Progenitor cell of endocrine pancreas (in vitro differentiated cells): ENCODE results near the gene SLC28A3. TPM values are rescaled to one million over a fixed set of nuclear protein-coding genes. Genes with fewer than 3 reads are reported as not detected.
A peak's percentile ranks its signal among the peaks of the same experiment; 100 is the strongest.

ENCODE experiments used
- DNase-seq: peaks from one replicate; pipeline ENCODE4 v3.0.0; 2021; ENCODE audit warnings: low spot score; ENCODE audit not compliant: unreplicated experiment
- H3K27ac Mint-ChIP-seq: 2 replicates; pipeline ENCODE4 v1.8.0; 2021; ENCODE audit warnings: mild to moderate bottlenecking, moderate library complexity, mixed read lengths
- H3K27me3 Mint-ChIP-seq: 2 replicates; pipeline ENCODE4 v1.8.0; 2021; ENCODE audit warnings: mixed read lengths
- H3K36me3 Mint-ChIP-seq: 2 replicates; pipeline ENCODE4 v1.8.0; 2022; ENCODE audit warnings: mixed read lengths; ENCODE audit not compliant: insufficient read depth
- H3K4me1 Mint-ChIP-seq: 2 replicates; pipeline ENCODE4 v1.8.0; 2021; ENCODE audit warnings: low read depth, mixed read lengths
- H3K4me3 Mint-ChIP-seq: 2 replicates; pipeline ENCODE4 v1.8.0; 2021; ENCODE audit warnings: low read depth, mild to moderate bottlenecking, moderate library complexity, mixed read lengths
- H3K9me3 Mint-ChIP-seq: 2 replicates; pipeline ENCODE4 v1.8.0; 2021; ENCODE audit warnings: low read depth, mixed read lengths
- total RNA-seq: library from RNA; stranded (reverse); gene quantifications from 2 replicates; pipeline ENCODE4 v1.2.1, GENCODE V29; 2021
- TF ChIP-seq, protein P1 (sequence below): fragments of 200-600 bp; sonication (generic); IDR thresholded peaks from one replicate; pipeline ENCODE4 v1.5.0; 2021; ENCODE audit warnings: antibody characterized with exemption, mild to moderate bottlenecking; ENCODE audit not compliant: unreplicated experiment

Gene SLC28A3
- total RNA-seq, 1 donor from 2014 or later = 0.62 TPM

DNA sequence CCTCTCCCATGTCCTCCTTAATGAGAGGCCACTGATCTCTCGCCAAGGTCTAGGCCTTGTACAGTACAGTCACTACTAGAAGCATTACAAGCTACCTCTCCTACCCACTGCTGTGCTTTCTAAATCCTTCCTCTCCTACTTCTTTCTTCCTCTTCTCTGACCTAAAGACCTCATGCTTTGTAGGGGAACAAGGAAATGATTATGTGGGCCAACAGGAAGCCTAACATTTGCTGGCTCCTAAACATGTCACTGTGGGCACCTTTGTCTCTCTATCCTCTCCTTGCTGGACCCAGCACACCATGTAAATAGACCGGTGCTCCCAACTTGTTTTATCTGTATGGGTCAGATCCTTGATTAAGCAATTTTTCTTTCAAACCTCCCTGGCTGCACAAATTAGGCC, 16.7 kb downstream of the SLC28A3 start:
- Mint-ChIP-seq H3K36me3 (no peaks in the 10 kb centered on the region), H3K4me1 (peaks cover 2% of the 10 kb centered on the region), H3K4me3 (no peak overlapping the region), H3K27ac (peak overlapping the region; percentile 4), H3K9me3 (peaks cover 5% of the 10 kb centered on the region), H3K27me3 (no peaks in the 10 kb centered on the region)
- TF ChIP-seq, protein P1, sequence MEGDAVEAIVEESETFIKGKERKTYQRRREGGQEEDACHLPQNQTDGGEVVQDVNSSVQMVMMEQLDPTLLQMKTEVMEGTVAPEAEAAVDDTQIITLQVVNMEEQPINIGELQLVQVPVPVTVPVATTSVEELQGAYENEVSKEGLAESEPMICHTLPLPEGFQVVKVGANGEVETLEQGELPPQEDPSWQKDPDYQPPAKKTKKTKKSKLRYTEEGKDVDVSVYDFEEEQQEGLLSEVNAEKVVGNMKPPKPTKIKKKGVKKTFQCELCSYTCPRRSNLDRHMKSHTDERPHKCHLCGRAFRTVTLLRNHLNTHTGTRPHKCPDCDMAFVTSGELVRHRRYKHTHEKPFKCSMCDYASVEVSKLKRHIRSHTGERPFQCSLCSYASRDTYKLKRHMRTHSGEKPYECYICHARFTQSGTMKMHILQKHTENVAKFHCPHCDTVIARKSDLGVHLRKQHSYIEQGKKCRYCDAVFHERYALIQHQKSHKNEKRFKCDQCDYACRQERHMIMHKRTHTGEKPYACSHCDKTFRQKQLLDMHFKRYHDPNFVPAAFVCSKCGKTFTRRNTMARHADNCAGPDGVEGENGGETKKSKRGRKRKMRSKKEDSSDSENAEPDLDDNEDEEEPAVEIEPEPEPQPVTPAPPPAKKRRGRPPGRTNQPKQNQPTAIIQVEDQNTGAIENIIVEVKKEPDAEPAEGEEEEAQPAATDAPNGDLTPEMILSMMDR = no peak
- DNase-seq = no peak

DNA sequence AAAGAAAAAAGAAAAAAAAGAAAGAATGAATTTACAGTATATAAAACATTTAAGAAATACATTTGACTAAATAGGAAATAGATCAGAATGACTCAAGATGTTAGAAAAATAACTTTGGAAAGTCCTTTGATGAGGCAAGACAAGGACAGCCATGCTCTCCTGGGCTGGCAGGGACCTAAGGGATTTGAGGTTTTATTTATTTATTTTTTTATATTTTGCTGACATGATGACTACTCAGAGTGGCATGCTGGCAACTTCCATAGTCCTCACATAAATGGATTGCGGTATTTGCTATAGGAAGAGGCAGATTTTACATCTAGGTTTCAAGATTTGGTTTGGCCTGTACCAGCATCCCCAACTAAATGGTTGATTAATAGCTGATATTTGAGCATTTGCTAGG, 17.7 kb downstream of the SLC28A3 start:
- no peak overlapping the region for H3K4me3 Mint-ChIP-seq
- no peaks in the 10 kb centered on the region for H3K36me3 Mint-ChIP-seq
- TF ChIP-seq, protein P1 = no peak
- no peak overlapping the region for H3K27ac Mint-ChIP-seq
- H3K27me3 Mint-ChIP-seq = no peaks in the 10 kb centered on the region
- no peak for DNase-seq
- H3K4me1 Mint-ChIP-seq = peaks cover 2% of the 10 kb centered on the region
- H3K9me3 Mint-ChIP-seq = peaks cover 1% of the 10 kb centered on the region

DNA sequence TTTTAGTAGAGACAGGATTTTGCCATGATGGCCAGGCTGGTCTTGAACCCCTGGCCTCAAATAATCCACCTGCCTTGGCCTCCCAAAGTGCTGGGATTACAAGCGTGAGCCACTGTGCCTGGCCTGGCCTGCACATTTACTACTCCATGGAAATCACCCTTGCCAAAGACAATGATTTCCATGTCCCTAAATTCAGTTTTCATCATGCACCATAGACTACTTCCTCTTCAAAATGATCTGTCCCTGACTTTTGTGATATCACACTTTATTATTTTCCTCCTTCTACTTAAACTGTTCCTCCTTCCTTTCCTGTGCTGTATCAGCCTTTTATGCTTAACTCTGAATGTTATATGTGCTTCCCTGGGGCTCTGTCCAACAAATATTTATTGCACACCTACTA, 20.3 kb downstream of the SLC28A3 start:
- no peak for DNase-seq
- TF ChIP-seq, protein P1 = no peak
- Mint-ChIP-seq H3K27me3 (no peaks in the 10 kb centered on the region), H3K4me1 (no peaks in the 10 kb centered on the region), H3K36me3 (no peaks in the 10 kb centered on the region), H3K4me3 (no peak overlapping the region), H3K27ac (no peak overlapping the region), H3K9me3 (no peaks in the 10 kb centered on the region)

DNA sequence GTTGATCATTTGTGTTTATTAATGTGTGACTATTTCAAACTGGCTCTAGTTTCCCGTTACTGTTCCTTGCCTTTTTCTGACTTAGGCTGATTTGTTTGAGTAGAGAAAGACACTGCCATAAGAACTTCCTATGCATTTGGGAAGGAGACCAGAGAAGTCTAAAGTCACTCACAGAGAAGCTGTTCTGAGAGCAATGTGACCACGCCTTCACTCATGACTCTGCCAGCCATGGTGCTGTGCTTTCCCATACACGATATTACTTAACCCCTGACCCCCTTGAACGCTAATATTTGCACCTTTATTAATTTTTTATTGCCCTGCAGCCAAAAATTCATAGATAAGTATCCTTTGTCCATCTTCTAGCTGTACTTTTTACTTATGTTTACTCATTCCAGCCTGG, 20.9 kb downstream of the SLC28A3 start:
- no peaks in the 10 kb centered on the region for H3K4me1 Mint-ChIP-seq
- no peaks in the 10 kb centered on the region for H3K9me3 Mint-ChIP-seq
- TF ChIP-seq, protein P1 = no peak
- H3K27ac Mint-ChIP-seq = no peak overlapping the region
- no peak for DNase-seq
- H3K4me3 Mint-ChIP-seq = no peak overlapping the region
- no peaks in the 10 kb centered on the region for H3K27me3 Mint-ChIP-seq
- H3K36me3 Mint-ChIP-seq = no peaks in the 10 kb centered on the region

DNA sequence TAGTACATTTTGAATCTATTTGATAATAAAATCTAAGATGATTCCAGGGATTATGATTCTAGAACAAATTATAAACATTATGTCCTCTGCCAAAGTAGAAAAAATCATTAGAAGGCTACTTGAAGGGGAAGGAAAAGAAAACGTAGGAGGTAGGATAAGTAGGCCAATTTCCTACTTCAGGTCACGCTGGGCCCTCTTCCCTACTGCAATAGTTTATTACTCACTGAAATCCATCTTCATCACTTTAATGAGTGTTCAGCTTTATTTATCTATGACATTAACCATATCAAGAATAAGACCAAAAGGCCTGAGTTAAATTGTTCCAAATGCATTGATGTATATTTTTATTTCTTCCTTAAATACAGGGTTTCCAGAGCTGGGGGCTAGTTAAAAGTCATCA, 21.6 kb downstream of the SLC28A3 start:
- H3K9me3 Mint-ChIP-seq = no peaks in the 10 kb centered on the region
- TF ChIP-seq, protein P1 = no peak
- H3K4me3 Mint-ChIP-seq = no peak overlapping the region
- DNase-seq = no peak
- H3K27me3 Mint-ChIP-seq = no peaks in the 10 kb centered on the region
- no peaks in the 10 kb centered on the region for H3K4me1 Mint-ChIP-seq
- no peak overlapping the region for H3K27ac Mint-ChIP-seq
- no peaks in the 10 kb centered on the region for H3K36me3 Mint-ChIP-seq
